LHCN-M2 (cell line): ENCODE data around the gene ENPP3. TPM values are rescaled to one million over a fixed set of nuclear protein-coding genes. Genes with fewer than 3 reads are reported as not detected.
A peak's percentile ranks its signal among the peaks of the same experiment; 100 is the strongest.

Source experiments
- DNase-seq: peaks from one replicate; pipeline ENCODE4 v3.0.0-alpha.2; 2012; ENCODE audit warnings: low read depth
- polyA plus RNA-seq: library from polyadenylated mRNA; unstranded; fragments of >200 nt; gene quantifications from one replicate; pipeline ENCODE4 v1.2.1, GENCODE V29; 2012; ENCODE audit warnings: missing spikeins
- total RNA-seq: library from RNA; depleted of rRNA; stranded (reverse); fragments of >200 nt; gene quantifications from 2 replicates; pipeline ENCODE4 v1.2.3, GENCODE V29; 2014; rRNA removed

ENPP3 gene
- 0.19 TPM in 1 of 2 replicates, not detected in the other for total RNA-seq
- not detected for polyA plus RNA-seq

- DNase-seq: peak; percentile 26
Measured at GRCh38 chr6:131636880-131637792, at the start of gene ENPP3. Gene ENPP3 (plus strand): TSS chr6:131637302. CDS start chr6:131637385, 83 bp downstream.

- DNase-seq: no peak
Measured at GRCh38 chr6:131587909-131588308, 49.2 kb upstream of the ENPP3 start.

- no peak for DNase-seq
Measured at GRCh38 chr6:131588643-131589042, 48.5 kb upstream of the ENPP3 start.

GRCh38 chr6:131592935-131593334, 44.2 kb upstream of the ENPP3 start:
- DNase-seq: no peak

GRCh38 chr6:131594074-131594473, 43.0 kb upstream of the ENPP3 start:
- DNase-seq: no peak

- peak; percentile 5 for DNase-seq
Measured at GRCh38 chr6:131597446-131597845, 39.7 kb upstream of the ENPP3 start.

GRCh38 chr6:131600716-131601115, 36.4 kb upstream of the ENPP3 start:
- no peak for DNase-seq

GRCh38 chr6:131602781-131603312, 34.3 kb upstream of the ENPP3 start:
- peak; percentile 86 for DNase-seq

GRCh38 chr6:131613296-131613925, 23.7 kb upstream of the ENPP3 start:
- no peak for DNase-seq

GRCh38 chr6:131615275-131615674, 21.8 kb upstream of the ENPP3 start:
- no peak for DNase-seq

- DNase-seq: peak; percentile 92
Measured at GRCh38 chr6:131627724-131628682, 9.1 kb upstream of the ENPP3 start, which contains the start of gene MED23. Gene MED23 (minus strand): TSS chr6:131628242. CDS start chr6:131628049, 193 bp downstream.

GRCh38 chr6:131628726-131629125, 8.4 kb upstream of the ENPP3 start:
- peak; percentile 22 for DNase-seq

- DNase-seq: peak; percentile 9
Measured at GRCh38 chr6:131629651-131630050, 7.5 kb upstream of the ENPP3 start.

- no peak for DNase-seq
Measured at GRCh38 chr6:131631625-131632289, 5.3 kb upstream of the ENPP3 start.

- DNase-seq: no peak
Measured at GRCh38 chr6:131635384-131636340, 1.4 kb upstream of the ENPP3 start.

GRCh38 chr6:131638013-131638412, 911 bp downstream of the ENPP3 start:
- DNase-seq: no peak

- no peak for DNase-seq
Measured at GRCh38 chr6:131640100-131640499, 3.0 kb downstream of the ENPP3 start.

GRCh38 chr6:131640576-131640975, 3.5 kb downstream of the ENPP3 start:
- no peak for DNase-seq

- no peak for DNase-seq
Measured at GRCh38 chr6:131641554-131641953, 4.5 kb downstream of the ENPP3 start.
